ENCODE data around the gene SNTG2. TPM values are rescaled to one million over a fixed set of nuclear protein-coding genes. Genes with fewer than 3 reads are reported as not detected.

SNTG2 gene
- total RNA-seq, 8 experiments from 2014 or later, result 0.21 to 2.8 (median 1.1) TPM

DNA sequence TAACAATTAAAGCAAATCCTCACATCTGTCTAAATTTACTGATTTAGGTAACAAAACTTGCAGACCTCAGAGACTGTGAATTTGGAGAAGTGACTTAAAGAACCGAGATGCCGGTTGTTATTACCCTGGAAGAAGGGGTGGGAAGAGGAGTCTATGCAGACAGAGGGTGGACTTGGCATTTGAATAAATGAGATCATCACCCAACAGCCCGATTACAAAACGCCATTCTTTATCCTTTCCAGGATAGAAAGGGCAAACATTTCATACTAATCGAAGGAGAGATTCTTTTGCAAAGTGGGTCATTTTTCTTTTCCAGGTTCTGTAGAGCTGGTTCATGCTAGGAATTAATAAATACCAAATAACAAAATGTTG, 389.5 kb downstream of the SNTG2 start:
- 5 to 57% (median 28%) methylated on average over 2 to 5 of the region's 5 CpGs; no CpG with 5 or more reads in 3 of the 10 experiments for WGBS, 10 experiments
- in situ Hi-C loops (cut with MboI; ENCODE audit: low pct_unique_long_range_greater_than_20kb in 2 of 9, low sequenced_read_pairs in 9 of 9, unreplicated experiment in 9 of 9), result no loop called here
- Histone ChIP-seq H3K4me1 (replicated peaks in 1 of 2) (peaks cover 5 to 7% of the 10 kb centered on the region in 2 donors), H3K4me3 (no peak overlapping the region), H3K27ac (no peak overlapping the region)
- ATAC-seq (replicated peaks in 6 of 8), result peak in 7 of 8 experiments; percentile 54 to 93 (median 67)

DNA sequence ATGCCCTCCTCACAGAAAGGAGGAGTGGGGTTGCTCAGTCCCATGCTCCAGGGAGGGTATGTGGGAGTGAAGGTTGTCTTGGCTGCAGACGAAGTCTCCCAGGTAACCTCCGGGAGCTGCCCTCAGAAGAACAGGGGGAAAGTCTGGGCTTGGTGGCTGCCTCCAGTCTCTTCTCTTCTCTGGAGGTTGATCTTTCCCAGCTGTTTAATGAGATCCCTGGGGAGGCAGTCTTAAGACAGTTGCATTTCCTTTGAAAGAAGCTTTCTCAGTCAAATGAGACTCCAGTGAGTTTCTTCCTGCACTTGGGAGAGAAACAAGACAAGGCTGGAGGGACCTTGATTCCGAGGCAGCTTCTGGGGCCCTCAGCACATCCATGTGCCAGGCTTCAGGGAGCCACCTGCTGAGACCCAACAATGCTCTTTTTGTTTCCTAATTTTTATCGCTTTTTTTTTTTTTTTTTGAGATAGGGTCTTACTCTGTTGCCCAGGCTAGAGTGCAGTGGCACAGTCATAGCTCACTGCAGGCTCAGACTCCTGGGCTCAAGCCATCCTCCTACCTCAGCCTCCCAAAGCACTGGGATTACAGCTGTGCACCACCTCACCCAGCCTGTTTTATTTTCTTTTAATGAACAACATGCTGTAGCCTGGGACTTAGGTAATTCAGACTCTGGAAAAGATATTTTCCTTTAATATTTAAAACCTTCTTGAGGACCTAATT, 390.9 kb downstream of the SNTG2 start:
- 0 to 82% (median 60%) methylated on average over 1 to 4 of the region's 4 CpGs; no CpG with 5 or more reads in 1 of the 10 experiments for WGBS, 10 experiments

DNA sequence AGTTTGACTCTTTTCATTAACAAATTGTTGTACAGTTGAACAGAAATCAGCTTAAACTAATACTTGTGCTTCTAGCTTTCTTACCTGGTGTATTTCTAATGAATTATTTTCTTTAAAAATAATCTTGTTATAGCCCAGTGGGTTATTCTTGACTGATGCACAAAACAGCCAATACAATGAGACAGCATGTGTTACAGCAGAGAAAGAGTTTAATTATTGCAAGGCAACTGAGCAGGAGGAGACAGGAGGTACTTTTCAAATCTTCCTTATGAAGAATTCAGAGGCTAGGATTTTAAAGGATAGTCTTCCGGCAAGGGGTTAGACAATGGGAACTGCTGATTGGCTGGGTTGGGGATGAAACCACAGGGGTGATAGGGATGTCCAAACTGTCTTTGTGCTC, 398.1 kb downstream of the SNTG2 start:
- in situ Hi-C loops (cut with MboI; ENCODE audit: low pct_unique_long_range_greater_than_20kb in 2 of 9, low sequenced_read_pairs in 9 of 9, unreplicated experiment in 9 of 9), result no loop called here
- no peak for ATAC-seq (replicated peaks in 6 of 8)
- H3K27ac ChIP-seq, result no peak overlapping the region
- peaks cover 8 to 32% of the 10 kb centered on the region in 2 donors for H3K4me1 ChIP-seq (replicated peaks in 1 of 2)
- no peak overlapping the region for H3K4me3 ChIP-seq
- 0 to 100% (median 94%) methylated on average over 1 of the region's 1 CpG; no CpG with 5 or more reads in 2 of the 10 experiments for WGBS, 10 experiments

More for the DNA sequence above, 390.9 kb downstream of the SNTG2 start:
- in situ Hi-C loops (cut with MboI; ENCODE audit: low pct_unique_long_range_greater_than_20kb in 2 of 9, low sequenced_read_pairs in 9 of 9, unreplicated experiment in 9 of 9), result no loop called here
- Histone ChIP-seq H3K4me3 (no peak overlapping the region), H3K4me1 (replicated peaks in 1 of 2) (peaks cover 5 to 7% of the 10 kb centered on the region in 2 donors), H3K27ac (no peak overlapping the region)
- no peak for ATAC-seq (replicated peaks in 6 of 8)

DNA sequence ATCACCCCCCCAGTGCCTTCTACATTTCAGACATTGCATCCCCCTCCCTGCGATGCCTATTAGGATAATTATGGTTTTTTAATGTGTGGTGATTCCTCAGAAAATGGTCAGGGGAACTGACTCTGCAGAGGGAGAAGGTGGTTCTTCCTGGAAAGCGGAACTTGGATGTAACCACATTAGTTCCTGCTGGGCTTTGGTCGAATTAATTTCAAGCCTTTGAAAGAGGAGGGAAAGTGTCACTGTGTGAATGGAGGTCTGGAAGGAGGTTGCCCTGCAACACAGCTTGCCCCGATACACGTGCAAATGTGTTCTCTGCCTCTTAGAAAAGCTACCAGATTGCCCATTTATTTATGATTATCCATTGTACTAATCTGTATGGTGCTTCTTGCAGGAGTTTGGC, 399.5 kb downstream of the SNTG2 start:
- ATAC-seq (replicated peaks in 6 of 8), result peak in 1 of 8 experiments; percentile 36
- peaks cover 8 to 32% of the 10 kb centered on the region in 2 donors for H3K4me1 ChIP-seq (replicated peaks in 1 of 2)
- no peak overlapping the region for H3K27ac ChIP-seq
- WGBS, 10 experiments, result 0 to 88% (median 45%) methylated on average over 1 to 5 of the region's 5 CpGs
- in situ Hi-C loops (cut with MboI; ENCODE audit: low pct_unique_long_range_greater_than_20kb in 2 of 9, low sequenced_read_pairs in 9 of 9, unreplicated experiment in 9 of 9), result no loop called here
- H3K4me3 ChIP-seq, result no peak overlapping the region

DNA sequence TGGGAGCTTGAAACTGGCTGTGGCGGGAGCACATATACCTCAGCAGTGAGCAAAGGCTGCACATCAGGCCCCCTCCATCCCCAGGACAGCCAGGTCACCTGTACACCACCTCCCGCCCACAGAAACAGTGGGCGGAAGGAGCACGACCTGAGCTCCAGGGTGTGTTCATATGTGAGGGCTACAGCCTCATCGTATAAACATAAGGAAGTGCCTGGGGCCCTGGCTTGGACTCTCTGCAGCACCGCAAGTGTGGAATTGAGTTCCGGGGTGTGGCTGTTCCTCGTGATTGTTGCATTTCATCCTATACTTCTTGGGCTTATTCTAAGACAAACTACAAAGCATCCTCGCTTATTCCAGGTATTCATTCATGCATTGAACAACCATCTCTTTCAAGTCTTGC, 402.5 kb downstream of the SNTG2 start:
- WGBS, 10 experiments, result 40 to 93% (median 67%) methylated on average over 1 to 6 of the region's 9 CpGs; no CpG with 5 or more reads in 5 of the 10 experiments
- no peak overlapping the region for H3K4me3 ChIP-seq
- ATAC-seq (replicated peaks in 6 of 8), result peak in 4 of 8 experiments; percentile 9 to 71 (median 16)
- H3K27ac ChIP-seq, result peak overlapping the region in 1 of 2 donors; percentile 13
- in situ Hi-C loops (cut with MboI; ENCODE audit: low pct_unique_long_range_greater_than_20kb in 2 of 9, low sequenced_read_pairs in 9 of 9, unreplicated experiment in 9 of 9), result no loop called here
- H3K4me1 ChIP-seq (replicated peaks in 1 of 2), result peaks cover 8 to 32% of the 10 kb centered on the region in 2 donors

DNA sequence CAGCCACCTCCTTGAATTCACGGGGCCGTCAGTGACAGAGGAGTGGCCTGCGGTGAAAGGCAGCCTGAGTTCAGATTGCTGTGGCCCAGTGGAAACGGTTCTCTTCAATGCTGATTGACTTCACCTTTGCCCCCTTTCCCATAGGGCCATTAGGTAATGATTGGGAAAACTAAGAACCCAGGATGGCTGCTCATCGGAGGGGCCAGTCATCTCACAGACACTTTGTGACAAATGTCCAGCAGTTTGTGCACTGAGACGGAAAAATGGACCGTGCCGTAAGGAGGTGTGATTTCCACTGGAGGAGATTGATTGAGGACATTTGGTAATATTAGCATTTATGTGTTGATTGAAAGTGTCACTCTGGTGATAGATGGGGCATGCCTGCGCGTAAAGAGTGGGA, 402.9 kb downstream of the SNTG2 start:
- peak in 3 of 8 experiments; percentile 52 to 88 (median 81) for ATAC-seq (replicated peaks in 6 of 8)
- Histone ChIP-seq H3K4me1 (replicated peaks in 1 of 2) (peaks cover 8 to 32% of the 10 kb centered on the region in 2 donors), H3K27ac (no peak overlapping the region), H3K4me3 (no peak overlapping the region)
- 0 to 87% (median 58%) methylated on average over 1 to 7 of the region's 10 CpGs; no CpG with 5 or more reads in 2 of the 10 experiments for WGBS, 10 experiments
- in situ Hi-C loops (cut with MboI; ENCODE audit: low pct_unique_long_range_greater_than_20kb in 2 of 9, low sequenced_read_pairs in 9 of 9, unreplicated experiment in 9 of 9), result no loop called here

DNA sequence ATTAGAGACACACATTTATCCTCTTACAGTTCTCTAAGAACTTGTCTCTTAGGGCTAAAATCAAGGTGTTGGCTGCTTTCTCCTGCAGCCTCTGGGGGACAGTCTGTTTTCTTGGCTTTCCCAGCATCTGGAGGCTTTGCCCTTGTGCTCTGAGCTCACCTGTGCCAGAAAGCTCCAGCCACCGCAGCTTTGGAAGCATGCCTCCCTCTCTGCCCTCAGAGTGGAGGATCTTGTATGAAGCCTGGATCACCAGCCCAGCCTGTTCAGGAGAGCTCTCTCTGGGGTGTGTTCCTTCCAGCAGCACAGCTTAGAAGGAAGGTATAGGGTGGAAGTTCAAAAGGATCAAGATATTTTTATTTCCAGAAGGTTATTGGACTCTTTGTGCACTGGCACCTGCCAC, 409.5 kb downstream of the SNTG2 start:
- in situ Hi-C loops (cut with MboI; ENCODE audit: low pct_unique_long_range_greater_than_20kb in 2 of 9, low sequenced_read_pairs in 9 of 9, unreplicated experiment in 9 of 9), result no loop called here
- H3K4me3 ChIP-seq, result no peak overlapping the region
- peak in 5 of 8 experiments; percentile 33 to 53 (median 46) for ATAC-seq (replicated peaks in 6 of 8)
- peaks cover 13 to 17% of the 10 kb centered on the region in 2 donors for H3K4me1 ChIP-seq (replicated peaks in 1 of 2)
- peak overlapping the region; percentile 64 to 83 for H3K27ac ChIP-seq
- 0 to 100% (median 83%) methylated on average over 1 of the region's 1 CpG; no CpG with 5 or more reads in 5 of the 10 experiments for WGBS, 10 experiments

DNA sequence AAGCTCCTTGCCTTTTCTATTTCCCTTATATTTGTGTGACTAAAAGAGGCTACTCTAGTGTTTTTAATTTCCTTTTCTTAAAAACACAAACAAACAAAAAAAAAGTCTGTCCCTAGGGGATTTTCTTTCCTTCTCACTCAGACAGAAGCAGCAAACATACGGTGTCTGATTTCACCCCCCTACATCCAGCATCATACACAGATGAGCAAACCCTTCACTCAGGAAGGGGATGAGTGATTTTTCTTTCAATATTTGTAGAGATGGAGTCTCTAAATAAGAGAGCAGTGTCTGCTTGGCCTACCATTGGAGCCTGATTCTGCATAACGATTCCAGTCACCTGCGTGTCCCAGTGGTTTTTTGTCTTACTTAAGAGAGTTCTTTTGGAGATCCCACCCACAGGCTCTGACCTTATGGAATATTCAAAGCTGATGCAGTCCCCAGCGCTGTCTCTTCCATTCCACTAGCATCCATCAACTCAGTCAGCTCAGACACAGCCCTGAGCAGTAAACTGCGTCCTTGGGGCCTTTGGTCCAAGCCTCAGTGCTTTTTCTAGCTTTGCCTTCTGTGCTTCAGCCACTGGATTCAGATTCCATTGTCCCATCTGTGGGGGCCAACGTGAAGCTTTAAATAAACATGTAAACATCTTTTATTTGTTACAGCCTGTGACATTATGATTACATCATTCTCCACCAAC, 410.1 kb downstream of the SNTG2 start:
- ATAC-seq (replicated peaks in 6 of 8), result peak in 5 of 8 experiments; percentile 85 to 96 (median 88)
- peak overlapping the region in 1 of 5 donors; percentile 6 for H3K4me3 ChIP-seq
- in situ Hi-C loops (cut with MboI; ENCODE audit: low pct_unique_long_range_greater_than_20kb in 2 of 9, low sequenced_read_pairs in 9 of 9, unreplicated experiment in 9 of 9), result no loop called here
- H3K4me1 ChIP-seq (replicated peaks in 1 of 2), result peaks cover 13 to 20% of the 10 kb centered on the region in 2 donors
- 21 to 100% (median 62%) methylated on average over 1 to 5 of the region's 6 CpGs; no CpG with 5 or more reads in 1 of the 10 experiments for WGBS, 10 experiments
- H3K27ac ChIP-seq, result peak overlapping the region; percentile 64 to 83

DNA sequence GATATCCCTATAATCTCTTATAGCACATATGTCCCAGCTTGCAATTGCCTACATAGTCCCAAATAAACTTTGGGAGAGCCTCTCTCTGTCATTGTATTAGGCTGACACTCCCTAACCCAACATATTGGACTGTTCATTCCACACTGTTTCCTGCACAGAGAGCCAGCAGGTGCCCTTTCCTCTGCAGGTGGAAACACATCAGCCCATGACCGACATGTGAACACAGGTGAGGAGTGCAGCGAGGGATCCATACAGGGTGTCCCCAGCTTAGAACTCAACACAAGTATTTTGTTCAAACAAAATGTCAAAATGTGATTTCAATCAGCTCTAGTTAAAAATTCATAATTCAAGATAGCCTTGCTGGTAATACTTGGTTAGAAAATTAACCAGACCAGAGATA, 412.7 kb downstream of the SNTG2 start:
- ATAC-seq (replicated peaks in 6 of 8), result no peak
- Histone ChIP-seq H3K27ac (no peak overlapping the region), H3K4me1 (replicated peaks in 1 of 2) (peaks cover 13 to 23% of the 10 kb centered on the region in 2 donors), H3K4me3 (no peak overlapping the region)
- in situ Hi-C loops (cut with MboI; ENCODE audit: low pct_unique_long_range_greater_than_20kb in 2 of 9, low sequenced_read_pairs in 9 of 9, unreplicated experiment in 9 of 9), result no loop called here
- 33 to 100% (median 70%) methylated on average over 1 to 2 of the region's 2 CpGs; no CpG with 5 or more reads in 6 of the 10 experiments for WGBS, 10 experiments

DNA sequence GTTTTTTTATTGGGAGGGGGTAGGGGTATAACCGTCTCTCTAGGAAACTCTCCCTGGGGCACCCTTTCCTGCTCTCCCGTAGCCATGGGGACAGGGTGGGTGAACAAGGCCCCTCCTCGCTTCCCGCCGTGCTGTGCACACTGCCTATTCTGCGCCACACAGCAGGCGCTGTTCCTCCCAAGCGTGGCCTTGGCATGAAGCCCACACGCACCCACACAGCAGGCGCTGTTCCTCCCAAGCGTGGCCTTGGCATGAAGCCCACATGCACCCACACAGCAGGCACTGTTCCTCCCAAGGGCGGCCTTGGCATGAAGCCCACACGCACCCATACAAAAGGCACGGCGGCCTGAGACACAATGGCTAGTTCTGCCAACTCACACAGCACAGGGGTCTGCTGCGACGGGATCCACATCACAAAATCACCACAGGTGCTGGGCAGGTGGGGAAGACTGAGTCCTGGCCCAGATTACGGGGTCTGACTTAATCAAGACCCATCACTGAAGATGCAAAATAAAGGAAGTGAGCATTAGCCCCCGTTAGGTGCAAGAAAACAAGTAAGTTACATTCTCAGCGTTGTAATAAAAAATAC, 416.0 kb downstream of the SNTG2 start:
- in situ Hi-C loops (cut with MboI; ENCODE audit: low pct_unique_long_range_greater_than_20kb in 2 of 9, low sequenced_read_pairs in 9 of 9, unreplicated experiment in 9 of 9), result no loop called here
- Histone ChIP-seq H3K4me1 (replicated peaks in 1 of 2) (peaks cover 0 to 6% of the 10 kb centered on the region in 2 donors), H3K27ac (no peak overlapping the region), H3K4me3 (no peak overlapping the region)
- no peak for ATAC-seq (replicated peaks in 6 of 8)
- 8 to 100% (median 84%) methylated on average over 1 to 10 of the region's 20 CpGs; no CpG with 5 or more reads in 2 of the 10 experiments for WGBS, 10 experiments

DNA sequence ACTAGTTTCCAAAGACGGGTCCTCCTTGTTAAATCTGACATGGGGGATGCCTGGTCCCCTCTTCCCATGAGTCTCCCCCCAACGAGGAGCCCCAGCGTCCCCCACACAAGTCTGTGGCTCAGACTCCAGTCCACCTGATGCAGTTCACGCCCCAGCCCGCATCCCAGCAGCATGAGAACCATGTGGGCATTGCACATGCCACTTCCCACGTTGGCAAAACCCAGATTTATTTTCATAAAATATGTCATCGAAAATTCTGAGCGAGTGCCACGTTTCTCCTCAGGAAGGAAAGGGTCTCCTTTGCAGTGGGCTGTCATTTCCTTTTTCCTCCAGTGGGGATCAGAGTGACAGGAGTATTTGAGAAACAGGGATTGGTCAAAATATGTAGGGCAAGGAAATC, 417.0 kb downstream of the SNTG2 start:
- no peak for ATAC-seq (replicated peaks in 6 of 8)
- no peak overlapping the region for H3K27ac ChIP-seq

DNA sequence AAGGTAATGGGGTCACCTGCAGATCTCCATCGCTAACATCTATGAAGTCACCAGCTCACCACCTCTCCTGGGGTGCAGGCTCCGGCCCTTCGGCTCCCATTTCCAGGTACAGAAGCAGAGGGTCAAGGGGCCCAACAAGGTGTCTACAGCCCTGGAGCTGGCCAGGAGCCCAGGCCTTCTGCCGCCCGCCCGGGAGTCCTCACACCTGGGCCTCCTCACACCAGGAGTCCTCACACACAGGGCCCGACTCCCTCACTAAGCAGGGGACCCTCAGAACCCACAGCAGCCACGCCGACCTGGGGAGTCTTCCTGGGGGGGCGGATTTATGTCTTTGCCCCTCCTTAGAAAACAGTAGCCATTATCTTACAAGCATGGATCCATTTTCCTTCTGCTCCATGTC, 419.3 kb downstream of the SNTG2 start:
- Histone ChIP-seq H3K4me1 (replicated peaks in 1 of 2) (peaks cover 0 to 6% of the 10 kb centered on the region in 2 donors), H3K4me3 (no peak overlapping the region), H3K27ac (no peak overlapping the region)
- no peak for ATAC-seq (replicated peaks in 6 of 8)
- 20 to 74% (median 53%) methylated on average over 1 to 4 of the region's 10 CpGs; no CpG with 5 or more reads in 5 of the 10 experiments for WGBS, 10 experiments
- in situ Hi-C loops (cut with MboI; ENCODE audit: low pct_unique_long_range_greater_than_20kb in 2 of 9, low sequenced_read_pairs in 9 of 9, unreplicated experiment in 9 of 9), result no loop called here

More for the DNA sequence above, 417.0 kb downstream of the SNTG2 start:
- WGBS, 10 experiments, result 0 to 100% (median 74%) methylated on average over 1 to 8 of the region's 9 CpGs; no CpG with 5 or more reads in 4 of the 10 experiments
- in situ Hi-C loops (cut with MboI; ENCODE audit: low pct_unique_long_range_greater_than_20kb in 2 of 9, low sequenced_read_pairs in 9 of 9, unreplicated experiment in 9 of 9), result no loop called here
- Histone ChIP-seq H3K4me1 (replicated peaks in 1 of 2) (peaks cover 0 to 6% of the 10 kb centered on the region in 2 donors), H3K4me3 (no peak overlapping the region)

DNA sequence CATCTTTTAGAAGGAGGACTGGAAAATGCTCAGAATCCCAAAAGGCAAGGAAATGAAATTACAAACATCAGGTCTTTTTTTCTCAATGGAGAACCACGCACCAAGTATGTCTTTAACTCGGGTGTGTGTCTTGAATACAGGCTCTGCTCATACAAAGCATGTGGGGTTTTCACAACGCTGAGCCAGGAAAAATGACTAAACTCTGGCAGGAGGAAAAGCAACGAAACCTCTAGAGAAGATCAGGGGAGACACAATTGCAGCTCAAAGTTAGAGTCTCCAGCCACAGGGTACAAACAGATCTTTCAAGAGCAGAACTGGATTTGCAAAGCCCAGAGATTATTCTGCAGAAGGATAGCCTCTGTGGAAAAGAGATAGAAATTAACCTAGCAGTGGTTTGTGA, 419.8 kb downstream of the SNTG2 start:
- Histone ChIP-seq H3K4me3 (no peak overlapping the region), H3K27ac (no peak overlapping the region), H3K4me1 (replicated peaks in 1 of 2) (peaks cover 0 to 6% of the 10 kb centered on the region in 2 donors)
- ATAC-seq (replicated peaks in 6 of 8), result no peak
- in situ Hi-C loops (cut with MboI; ENCODE audit: low pct_unique_long_range_greater_than_20kb in 2 of 9, low sequenced_read_pairs in 9 of 9, unreplicated experiment in 9 of 9), result no loop called here
- WGBS, 10 experiments, result 4 to 95% (median 62%) methylated on average over 2 to 4 of the region's 4 CpGs
